HG02610 (cell line): ENCODE results near the gene KCNQ2.

Experiments
- ATAC-seq: cut with Tn5 transposase; IDR thresholded peaks from one replicate; pipeline ENCODE4 v1.9.1; 2021; ENCODE audit warnings: mild to moderate bottlenecking, moderate library complexity; ENCODE audit not compliant: unreplicated experiment

KCNQ2 gene

DNA sequence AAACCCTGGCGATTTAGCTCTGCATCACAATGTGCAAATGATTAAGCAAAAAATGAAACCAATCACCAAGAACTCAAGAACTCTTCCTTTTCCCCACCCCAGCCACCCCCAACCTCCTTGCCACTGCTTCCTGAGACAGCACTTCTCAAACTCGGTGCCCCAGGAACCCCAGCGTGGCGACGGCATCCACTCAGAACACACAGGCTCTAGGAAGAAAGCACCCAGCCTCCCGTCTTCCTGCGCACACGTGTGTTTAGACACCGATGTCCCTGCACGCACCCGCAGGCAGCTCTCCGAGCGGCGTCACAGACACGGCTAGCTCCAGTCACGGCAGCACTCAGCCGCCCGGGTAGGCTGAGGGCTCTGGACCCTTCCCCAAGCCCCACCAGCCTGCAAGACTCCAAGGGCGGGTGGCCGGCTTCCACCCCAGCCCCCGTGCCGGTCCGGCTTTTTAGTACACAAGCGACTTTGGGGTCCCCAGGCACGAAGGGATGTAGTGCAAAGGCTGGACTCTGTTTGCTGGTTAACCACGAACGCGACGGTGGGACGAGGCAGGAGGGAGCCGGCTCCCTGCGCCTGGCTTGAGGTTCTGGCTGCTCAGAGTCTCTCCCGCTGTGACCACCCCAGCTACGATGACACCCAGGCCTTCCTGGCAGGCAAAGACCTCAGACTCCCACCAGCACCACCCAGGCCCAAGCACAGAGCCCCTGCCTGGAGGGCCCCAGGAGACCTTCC lies 51.9 kb downstream of the KCNQ2 start:
- ATAC-seq: no peak

DNA sequence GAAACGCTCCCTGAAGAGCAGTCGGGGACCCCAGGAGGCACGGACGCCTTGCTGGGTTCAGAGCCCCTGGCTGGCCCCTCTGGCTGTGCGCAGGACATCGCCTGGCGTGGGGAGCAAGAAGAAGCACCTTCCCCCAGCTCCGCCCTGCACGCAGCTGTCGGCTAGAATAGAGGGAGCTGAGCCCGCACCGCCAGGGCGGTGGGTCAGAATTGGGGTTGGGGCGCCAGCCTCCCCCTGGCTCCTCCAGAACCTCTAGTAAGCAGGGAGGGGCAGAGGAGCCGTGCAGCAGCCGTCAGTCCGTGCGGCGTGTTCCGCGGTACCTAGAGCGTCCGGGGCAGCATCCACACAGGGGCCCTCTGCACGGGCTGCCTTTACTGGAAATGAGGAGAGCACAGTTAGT lies 53.2 kb downstream of the KCNQ2 start:
- ATAC-seq: no peak

DNA sequence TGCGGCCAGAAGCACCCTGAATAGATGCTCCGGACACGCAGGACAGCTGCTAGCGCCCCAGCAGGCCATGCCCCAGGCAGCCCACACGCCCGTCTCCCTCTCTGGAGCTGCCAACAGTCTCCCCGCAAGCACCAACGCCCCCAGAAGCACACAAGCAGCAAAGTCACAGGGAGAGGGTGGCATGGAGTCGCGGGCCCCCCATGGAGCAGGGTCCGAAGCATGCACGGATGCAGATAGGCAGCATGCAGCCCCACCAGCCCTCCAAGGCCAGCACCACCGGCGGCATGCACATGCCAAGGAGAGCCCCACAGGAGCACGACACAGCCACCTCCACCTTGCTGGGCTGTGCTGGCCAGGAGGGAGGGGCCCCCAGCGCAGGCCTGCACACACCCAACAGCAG lies 53.8 kb downstream of the KCNQ2 start:
- ATAC-seq: no peak

DNA sequence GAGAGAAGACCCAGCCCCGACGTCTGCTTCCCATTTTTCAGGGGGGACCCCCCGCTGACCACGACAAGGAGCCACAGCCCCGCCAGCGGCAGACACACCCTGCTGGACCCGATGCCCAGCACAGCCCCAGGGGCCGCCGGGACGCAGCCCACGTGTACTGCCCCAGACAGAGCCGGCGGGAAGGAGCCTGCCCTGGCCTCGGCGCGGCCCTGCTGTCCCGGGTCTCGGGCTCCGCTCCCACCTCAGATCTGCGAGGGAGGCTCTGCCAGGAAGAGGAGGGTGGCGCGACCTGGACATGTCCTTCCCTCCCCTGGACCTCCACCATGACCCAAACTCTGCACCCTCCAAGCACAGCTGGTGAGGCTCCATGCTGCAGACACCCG lies 54.7 kb downstream of the KCNQ2 start:
- no peak for ATAC-seq

DNA sequence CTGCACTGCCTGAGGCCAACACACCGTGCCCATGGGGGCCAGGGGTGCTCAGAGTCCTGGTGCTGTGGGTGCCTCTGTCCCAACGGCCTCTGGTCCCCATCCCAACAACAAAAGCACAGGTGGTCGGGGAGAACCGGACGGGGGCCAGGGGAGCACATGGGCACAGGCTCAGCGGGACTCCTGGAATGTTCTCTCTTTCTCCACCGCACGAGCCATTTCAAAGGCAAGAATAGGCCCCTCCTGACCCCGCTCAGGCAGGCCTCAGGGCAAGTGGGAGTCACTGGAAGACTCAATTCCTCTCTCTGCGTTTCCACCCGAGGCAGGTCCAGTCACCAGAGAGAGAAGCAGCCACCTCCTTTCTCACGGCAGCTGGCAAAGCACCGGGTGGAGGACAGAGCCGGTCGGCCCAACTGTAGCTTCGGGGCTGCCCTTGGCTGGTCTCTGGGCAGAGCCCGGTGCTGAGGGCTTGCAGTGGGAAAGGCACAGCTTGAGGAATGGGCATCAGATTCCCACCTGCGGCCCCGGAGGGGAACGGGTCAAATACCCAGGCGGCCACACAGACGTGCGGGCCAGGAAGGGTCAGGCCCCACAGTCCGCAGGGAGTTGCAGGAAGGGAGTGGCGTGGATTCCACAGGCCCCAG lies 55.2 kb downstream of the KCNQ2 start:
- ATAC-seq: no peak

DNA sequence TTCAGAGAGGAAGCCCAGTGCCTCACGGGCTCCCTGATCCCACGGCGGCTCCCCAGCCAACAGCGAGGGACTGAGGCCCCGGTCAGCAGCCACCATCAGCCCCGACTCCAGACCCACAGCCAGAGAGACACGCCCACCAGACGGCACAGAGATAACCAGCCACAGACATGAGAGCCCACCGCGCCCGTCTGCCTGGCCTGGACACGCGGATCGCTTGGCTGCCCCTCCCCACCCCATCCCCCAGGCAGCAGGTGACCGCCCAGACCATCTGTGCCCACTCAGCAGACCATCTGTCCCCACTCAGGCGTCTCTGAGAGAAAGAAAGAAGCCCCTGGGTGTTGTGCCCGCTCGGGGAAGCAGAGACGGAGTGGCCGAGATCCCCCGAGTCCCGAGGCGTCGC lies 55.8 kb downstream of the KCNQ2 start:
- no peak for ATAC-seq

DNA sequence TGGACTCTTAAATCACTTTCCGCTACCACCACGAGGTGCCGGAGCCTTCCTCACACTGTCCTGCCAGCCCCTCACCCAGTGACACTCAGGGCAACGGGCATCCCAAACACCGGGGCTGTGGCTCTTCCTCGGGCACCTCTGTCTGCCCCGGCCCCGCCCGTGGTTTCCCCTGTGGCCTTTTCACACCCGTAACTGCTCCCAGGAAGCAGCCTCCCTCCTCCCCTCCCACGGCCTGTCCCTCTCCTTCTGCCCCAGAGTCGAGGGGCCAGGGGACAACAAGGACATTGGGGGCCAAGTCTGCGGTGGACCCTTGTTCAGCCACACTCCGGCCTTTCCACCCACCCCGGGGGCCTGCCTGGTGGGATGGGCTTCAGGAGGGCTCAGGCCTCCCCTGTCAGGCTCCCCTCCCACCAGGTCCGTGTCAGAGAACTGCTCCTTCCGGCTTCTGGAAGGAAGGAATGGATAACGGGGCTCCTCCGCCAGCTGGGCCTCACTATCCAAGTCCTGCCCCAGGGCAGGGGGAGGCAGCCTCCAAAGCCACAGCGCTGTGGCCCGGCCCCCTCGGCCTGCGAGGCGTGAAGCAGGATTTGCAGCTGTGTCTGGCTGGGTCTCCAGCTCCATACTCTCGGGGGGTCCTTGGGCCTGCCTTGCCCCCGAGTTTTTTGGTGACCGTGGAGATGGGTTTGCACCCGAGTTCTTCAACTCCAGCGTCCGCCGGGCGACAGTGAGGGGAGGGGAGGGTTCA lies 56.6 kb downstream of the KCNQ2 start:
- no peak for ATAC-seq

DNA sequence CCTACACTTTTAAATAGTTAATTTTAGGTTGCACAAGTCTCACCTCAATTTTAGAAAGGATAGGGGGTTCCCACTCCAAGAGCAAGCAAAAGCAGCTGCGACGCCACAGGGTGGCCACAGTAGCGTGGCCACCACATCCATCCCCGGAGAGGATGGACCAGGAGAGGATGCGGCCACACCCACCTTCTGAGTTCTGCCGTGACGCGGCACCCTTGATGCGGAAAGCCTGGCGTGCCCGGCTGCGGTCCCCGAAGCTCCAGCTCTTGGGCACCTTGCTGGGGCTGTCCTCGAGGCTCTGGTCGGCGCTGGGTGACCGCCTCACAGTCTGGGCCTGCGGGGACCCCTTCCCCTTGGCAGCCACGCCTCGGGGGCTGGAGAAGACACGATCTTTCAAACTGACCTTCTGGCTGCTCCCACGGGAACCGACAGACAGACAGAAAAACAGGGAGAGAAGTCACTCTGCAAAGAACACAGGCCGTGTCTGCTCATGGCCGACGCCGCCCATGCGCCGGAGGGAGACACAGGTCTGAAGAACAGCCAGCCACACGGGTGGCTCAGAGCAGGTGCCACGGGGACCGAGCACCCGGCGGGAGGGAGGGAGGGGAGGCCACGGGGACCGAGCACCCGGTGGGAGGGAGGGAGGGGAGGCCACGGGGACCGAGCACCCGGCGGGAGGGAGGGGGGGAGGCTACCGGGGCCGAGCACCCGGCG lies 57.6 kb downstream of the KCNQ2 start:
- ATAC-seq: no peak

DNA sequence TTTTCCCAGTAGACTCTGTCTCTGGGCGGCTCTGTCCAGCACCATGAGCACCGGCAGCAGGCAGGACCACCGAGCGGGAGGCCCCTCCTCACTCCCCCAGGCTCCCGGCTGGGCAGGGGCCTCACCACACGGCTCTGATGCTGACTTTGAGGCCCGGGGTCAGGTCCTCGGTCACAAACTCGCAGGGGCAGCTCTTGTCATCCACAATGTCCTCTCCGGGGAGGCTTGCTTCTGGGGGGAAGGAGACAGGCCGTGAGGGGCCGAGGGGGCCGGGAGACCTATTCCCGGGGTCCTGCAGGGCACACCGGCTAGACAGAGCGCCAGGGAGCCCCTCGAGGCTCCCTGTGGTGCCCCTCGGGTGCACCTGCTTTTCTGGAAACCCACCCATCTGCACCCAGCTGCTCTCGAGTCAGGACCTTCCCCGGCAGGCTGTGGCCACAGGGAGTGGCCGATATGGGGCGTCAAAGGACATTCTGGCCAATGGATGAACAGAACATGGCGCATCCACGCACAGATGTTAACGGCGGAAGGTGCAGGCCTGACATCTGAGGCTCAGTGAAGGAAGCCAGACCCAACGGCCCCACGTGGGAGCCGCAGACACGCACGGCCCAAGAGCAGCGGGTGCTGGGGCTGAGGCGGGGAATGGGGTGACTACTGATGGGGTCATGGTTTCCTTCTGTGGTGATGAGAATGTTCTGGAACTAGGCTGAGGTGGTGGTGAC lies 58.3 kb downstream of the KCNQ2 start:
- no peak for ATAC-seq

DNA sequence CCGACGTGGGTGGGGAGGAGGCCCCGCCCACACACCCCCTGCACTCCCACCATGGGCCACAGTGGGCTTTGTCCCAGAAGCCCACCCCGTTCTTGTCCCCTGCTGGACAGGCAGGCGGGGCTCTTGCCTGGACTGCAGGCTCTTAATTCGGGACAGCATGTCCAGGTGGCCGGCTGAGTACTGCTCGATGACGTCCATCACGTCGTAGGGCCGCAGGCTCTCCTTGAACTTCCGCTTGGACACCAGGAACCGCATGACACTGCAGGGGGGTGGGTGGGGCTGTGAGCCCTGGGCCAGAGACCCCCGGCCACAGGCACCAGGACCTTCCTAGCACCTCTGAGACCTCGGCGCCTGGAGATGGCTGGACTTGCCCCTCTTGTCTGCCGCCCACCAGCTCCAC lies 59.1 kb downstream of the KCNQ2 start:
- no peak for ATAC-seq

DNA sequence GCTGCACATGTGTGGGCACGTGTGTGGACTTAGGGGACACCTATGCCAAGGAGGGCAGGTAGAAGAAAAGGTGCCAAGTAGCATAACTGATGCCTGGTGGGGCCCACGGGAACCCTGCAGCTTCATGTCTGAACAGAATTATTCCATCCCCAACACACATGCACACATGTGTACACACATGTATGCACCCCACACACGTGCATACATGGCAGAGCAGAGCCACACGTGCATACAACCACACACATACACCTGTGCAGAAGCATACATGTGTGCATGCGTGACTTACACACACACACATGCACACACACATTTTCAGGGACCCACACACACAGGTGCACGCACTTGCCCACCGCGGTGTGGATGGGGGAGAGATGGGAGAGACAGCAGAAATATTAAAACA lies 59.6 kb downstream of the KCNQ2 start:
- ATAC-seq: no peak

DNA sequence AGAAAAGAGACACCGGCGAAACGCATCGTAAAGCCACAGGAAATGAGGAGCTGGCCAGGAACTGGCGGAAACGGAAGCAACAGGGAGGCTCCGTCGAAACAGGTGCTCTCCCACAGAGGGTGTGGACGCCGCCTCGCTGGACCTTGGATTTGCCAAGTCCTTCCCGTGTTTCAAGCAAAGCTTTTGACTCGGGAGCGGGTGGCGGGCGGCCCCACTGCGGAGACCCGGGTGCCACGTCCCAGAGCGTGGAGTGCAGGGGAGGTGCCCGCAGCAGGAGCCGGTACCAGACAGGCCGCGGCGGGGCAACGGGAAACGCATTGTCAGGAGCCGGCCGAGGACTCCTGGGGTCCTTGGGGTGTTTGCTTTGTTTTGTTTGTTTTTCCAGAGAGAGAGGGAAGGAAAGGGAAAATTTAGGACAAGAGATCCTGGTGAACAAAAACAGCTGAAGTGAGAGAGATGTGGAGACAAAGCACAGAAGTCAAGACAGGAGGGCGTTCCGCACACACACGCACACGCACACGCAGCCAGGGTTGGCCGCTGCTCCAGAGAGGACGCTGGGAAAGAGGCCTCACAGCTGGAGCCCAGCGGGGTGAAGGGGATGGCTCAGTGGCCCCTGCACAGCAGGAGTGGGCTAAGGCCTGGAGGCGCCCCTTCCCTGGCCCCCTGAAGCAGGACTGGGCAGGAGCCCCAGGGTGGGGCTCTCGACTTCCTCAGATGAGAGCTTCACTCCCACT lies 60.4 kb downstream of the KCNQ2 start:
- no peak for ATAC-seq

DNA sequence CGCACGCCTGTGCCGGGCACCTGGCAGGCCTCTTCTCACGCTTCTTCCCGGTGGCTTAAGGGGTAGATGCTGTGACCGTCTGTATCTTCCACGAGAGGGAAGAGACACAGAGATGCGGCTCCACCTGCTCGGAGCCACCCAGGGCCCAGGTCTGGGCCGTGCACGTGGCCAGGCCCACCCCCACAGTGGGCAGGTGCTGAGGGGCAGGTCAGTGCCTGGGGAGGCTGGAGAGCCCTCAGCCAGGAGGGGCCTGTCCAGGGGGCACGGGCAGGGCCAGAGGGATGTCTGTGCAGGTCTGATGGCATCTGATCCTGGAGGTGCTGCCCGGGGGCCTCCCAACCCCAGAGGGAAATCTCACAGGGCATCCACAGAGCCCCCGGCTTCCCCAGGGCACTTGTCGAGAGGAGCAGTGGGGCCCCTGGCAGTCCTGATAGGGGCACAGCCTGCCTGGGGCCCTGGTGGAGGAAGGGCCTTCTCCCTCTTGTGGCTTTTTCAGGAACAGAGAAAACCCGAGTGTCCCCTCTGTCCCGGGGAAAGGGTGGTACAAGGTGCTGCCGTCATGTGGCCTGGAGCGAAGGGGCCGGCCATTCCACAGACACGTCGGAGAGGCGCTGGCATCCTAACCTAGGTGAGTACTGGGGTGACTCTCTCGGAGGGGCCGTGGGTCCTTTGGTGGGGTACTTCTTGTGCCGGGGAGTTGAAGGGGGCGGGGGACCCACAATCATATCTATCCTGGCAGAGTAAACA lies 61.1 kb downstream of the KCNQ2 start:
- no peak for ATAC-seq

DNA sequence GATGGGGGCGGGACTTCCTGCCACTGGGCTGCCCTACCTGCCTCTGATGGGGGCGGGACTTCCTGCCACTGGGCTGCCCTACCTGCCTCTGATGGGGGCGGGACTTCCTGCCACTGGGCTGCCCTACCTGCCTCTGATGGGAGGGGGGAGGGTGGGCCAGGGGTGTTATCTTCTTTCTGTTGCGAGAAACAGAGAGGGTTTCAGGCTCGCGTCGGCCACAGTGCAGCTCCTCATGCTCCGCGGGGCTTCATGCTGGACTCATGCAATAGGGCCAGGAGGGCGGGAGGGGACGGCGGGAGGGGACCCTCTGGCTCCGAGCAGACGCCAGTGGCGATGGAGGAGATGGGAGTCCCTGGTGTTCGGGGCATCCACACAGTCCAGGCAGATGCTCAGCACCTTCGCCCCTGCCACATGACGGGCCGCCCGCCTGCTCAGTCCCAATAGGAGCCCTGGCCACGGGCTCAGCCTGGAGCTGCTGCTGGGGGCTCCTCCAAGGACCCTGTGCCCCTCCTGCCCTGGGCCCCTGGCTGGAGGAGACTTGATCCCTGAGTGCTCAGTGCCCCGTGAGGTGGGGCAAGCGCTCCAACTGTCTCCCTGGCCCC lies 62.5 kb downstream of the KCNQ2 start:
- no peak for ATAC-seq

DNA sequence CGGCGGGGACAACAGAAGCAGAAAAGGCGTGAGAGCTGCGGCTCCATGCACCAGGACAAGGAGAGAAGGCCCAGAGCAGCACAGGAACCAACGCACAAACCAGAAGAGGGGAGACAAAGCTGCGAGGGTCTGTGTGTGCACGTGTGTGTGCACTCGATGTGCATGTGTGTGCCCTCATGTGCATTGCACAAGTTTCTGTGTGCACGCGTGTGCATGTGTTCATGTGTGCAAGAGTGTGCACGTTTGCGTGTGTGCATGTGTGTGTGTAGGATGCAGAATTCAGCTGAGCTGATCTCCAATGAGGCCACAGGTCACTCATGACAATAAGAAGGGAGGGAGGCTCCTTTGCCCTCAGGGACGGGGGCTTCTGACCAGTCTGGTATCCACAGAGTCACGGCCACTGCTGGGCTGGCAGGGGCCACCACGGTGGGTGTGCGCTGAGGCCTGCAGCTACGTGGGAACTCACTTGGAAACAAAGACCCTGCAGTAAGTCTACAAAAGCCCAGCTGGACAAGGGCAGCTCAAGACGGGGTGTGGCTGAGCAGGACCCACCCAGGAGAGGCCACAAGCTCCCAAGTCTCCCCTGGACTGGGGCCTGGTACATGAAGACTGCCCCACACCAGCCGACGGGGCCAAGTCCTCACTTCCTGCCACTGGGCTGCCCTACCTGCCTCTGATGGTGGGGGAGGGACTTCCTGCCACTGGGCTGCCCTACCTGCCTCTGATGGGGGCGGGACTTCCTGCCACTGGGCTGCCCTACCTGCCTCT lies 63.2 kb downstream of the KCNQ2 start:
- no peak for ATAC-seq

DNA sequence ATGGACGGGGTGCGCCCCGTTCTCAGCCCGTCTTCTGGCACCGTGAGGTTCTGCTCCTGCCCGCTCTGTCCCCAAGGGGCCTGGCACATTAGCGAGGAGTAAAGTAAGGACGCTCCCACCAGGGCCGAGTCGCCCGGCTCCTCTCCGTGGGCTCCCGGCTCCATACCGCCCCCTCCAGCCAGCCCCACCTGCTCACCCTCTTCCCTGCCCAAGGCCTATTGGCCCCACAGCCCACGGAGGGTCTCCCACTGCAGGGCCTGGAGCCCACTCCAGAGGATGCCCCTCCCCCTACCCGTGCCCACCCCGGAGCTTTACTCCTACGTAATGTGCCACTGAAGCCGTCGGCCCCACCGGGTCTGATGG lies 63.8 kb downstream of the KCNQ2 start:
- ATAC-seq: no peak

DNA sequence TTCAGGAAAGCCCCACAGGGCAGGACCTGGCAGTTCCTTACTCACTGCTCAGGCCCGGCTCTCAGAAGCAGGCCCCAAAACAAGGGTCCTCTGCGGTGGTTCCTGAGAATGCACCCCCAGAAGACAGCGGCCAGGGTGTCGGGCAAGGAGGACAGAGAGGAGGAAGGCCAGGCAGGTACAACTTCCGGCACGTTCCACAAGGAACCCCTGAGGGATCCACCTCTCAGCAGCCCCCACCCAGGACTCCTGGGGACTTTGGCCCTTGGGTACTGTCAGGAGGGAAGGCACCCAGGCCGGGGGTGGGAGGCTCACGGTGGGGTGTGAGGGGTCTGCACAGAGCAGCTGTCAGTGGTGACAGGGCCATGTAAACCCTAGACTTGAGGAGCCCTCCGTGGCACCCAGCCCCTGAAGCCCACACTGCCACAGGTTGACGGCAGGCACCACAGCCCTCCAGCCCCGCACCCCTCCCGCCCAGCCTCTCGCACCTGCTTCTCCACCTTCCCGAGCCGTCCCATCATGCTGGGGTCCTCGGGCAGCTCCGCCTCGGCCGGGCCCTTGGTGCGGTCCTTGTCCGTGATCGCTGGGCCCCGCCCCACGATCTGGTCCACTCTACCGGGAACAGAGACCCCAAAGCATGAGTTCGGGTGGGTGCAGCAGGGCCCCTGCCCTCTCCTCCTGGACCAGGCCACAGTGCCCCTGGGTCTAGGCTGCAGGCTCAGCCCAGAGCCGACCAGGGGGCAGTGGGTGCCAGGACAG lies 64.3 kb downstream of the KCNQ2 start:
- ATAC-seq: no peak
